K562 (cell line): Measurements from ENCODE around the gene ANO7. TPM values are rescaled to one million over a fixed set of nuclear protein-coding genes. Genes with fewer than 3 reads are reported as not detected.

Source experiments
- ATAC-seq: fragments of 200-7000 bp; cut with Tn5 transposase; 3 replicates; pipeline ENCODE4 v1.9.1; 2020; ENCODE audit warnings: moderate library complexity
- BruUV-seq: library from RNA; stranded (reverse); fragments of 400-500 nt; replicated peaks from 2 replicates; lab custom pipeline; 2021; lab: Mats Ljungman, UMichigan
- CTCF ChIA-PET: fragments of 300-600 bp; formaldehyde crosslinking; extraction: SDS; loops from one replicate; lab custom pipeline; 2021; ENCODE audit warnings: low intra/inter-chr PET ratio; lab: Yijun Ruan, JAX
- POLR2A ChIA-PET: fragments of 300-600, 350-650 bp; sonication (Branson Sonifier 250); formaldehyde crosslinking; extraction: SDS; loops from one replicate; lab custom pipeline; 2021; ENCODE audit warnings: antibody characterized with exemption, inconsistent platforms; lab: Yijun Ruan, JAX
- DNase-seq, 4 experiments: peaks; one replicate each; pipeline versions ENCODE4 v3.0.0 to v3.0.0-alpha.2; 2011 to 2018; ENCODE audit warnings: low spot score in 3 of 4, mixed read lengths in 3 of 4; ENCODE audit errors: extremely low read depth in 1 of 4
- FAIRE-seq: peaks from 2 replicates; lab custom pipeline; 2011; peaks lifted over from hg19 to GRCh38; lab: Jason Lieb, UNC
- H2AFZ ChIP-seq: 2 replicates; pipeline ENCODE4 v1.6.0; 2011; ENCODE audit warnings: low read depth, low read length, control low read depth, inconsistent platforms
- H3K27ac ChIP-seq: fragments of 200-600 bp; 3 replicates; pipeline ENCODE4 v1.8.0; 2011; ENCODE audit warnings: low read depth, mild to moderate bottlenecking, control low read depth, inconsistent platforms, low read length, moderate library complexity, mixed read lengths; ENCODE audit errors: extremely low read depth
- H3K27me3 ChIP-seq, 2 experiments: fragments of 300-600 bp in 1 of 2; 2 replicates in 1 of 2; 3 replicates in 1 of 2; pipeline versions ENCODE4 v1.6.0 to v1.8.0; 2011; ENCODE audit warnings: inconsistent platforms in 2 of 2, low read length in 2 of 2, mild to moderate bottlenecking in 1 of 2, mixed read lengths in 1 of 2, moderate library complexity in 1 of 2; ENCODE audit not compliant: control insufficient read depth in 2 of 2, insufficient read depth in 2 of 2
- H3K36me3 ChIP-seq: fragments of 300-600 bp; 3 replicates; pipeline ENCODE4 v1.8.0; 2011; ENCODE audit warnings: mild to moderate bottlenecking, low read length, inconsistent platforms; ENCODE audit not compliant: control insufficient read depth, insufficient read depth
- H3K4me1 ChIP-seq, 2 experiments: fragments of 200-600 bp in 1 of 2; replicated peaks in 1 of 2; 2 replicates in 1 of 2; 3 replicates in 1 of 2; pipeline versions ENCODE4 v1.5.1 to v1.8.0; 2011; ENCODE audit warnings: inconsistent platforms in 2 of 2, low read length in 2 of 2, mild to moderate bottlenecking in 1 of 2, mixed read lengths in 1 of 2, moderate library complexity in 1 of 2; ENCODE audit not compliant: control insufficient read depth in 2 of 2, insufficient read depth in 2 of 2
- H3K4me2 ChIP-seq: 2 replicates; pipeline ENCODE4 v1.6.1; 2011; ENCODE audit warnings: low read length, control low read depth, inconsistent platforms, mixed read lengths; ENCODE audit not compliant: insufficient read depth
- H3K4me3 ChIP-seq: fragments of 200-600 bp; sonication (generic), shearing (Covaris generic); 2 replicates; pipeline ENCODE4 v1.5.1; 2016; ENCODE audit warnings: control low read depth, inconsistent platforms
- H3K79me2 ChIP-seq: fragments of 200-600 bp; 3 replicates; pipeline ENCODE4 v1.8.0; 2011; ENCODE audit warnings: low read length, inconsistent platforms; ENCODE audit not compliant: control insufficient read depth, insufficient read depth
- H3K9ac ChIP-seq, 2 experiments: 2 replicates each; pipeline versions ENCODE4 v1.6.0 to v1.6.1; 2011; ENCODE audit warnings: low read depth in 2 of 2, low read length in 2 of 2, control low read depth in 1 of 2, inconsistent platforms in 1 of 2, mild to moderate bottlenecking in 1 of 2, mixed read lengths in 1 of 2; ENCODE audit not compliant: insufficient read depth in 1 of 2
- H3K9me1 ChIP-seq: one replicate; pipeline ENCODE4 v1.6.0; 2011; ENCODE audit warnings: inconsistent platforms, mild to moderate bottlenecking, low read length, moderate library complexity; ENCODE audit not compliant: control insufficient read depth, insufficient read depth
- H3K9me3 ChIP-seq: replicated peaks from 2 replicates; pipeline ENCODE4 v1.5.1; 2011; ENCODE audit warnings: low read depth, low read length, inconsistent platforms; ENCODE audit not compliant: control insufficient read depth, insufficient read depth
- H4K20me1 ChIP-seq: replicated peaks from 2 replicates; pipeline ENCODE4 v1.6.1; 2011; ENCODE audit warnings: low read length, inconsistent platforms, mixed read lengths; ENCODE audit not compliant: control insufficient read depth, insufficient read depth
- ASH1L ChIP-seq: fragments of 450-650 bp; IDR thresholded peaks from 2 replicates; pipeline ENCODE4 v1.6.1; 2018; ENCODE audit warnings: borderline replicate concordance, mild to moderate bottlenecking, low read depth; ENCODE audit not compliant: partially characterized antibody
- C11orf30 ChIP-seq: fragments of 450-650 bp; IDR thresholded peaks from 2 replicates; pipeline ENCODE4 v1.6.1; 2016; ENCODE audit warnings: low read depth, mild to moderate bottlenecking
- HNRNPUL1 ChIP-seq: fragments of 200-400 bp; formaldehyde crosslinking; IDR thresholded peaks from 2 replicates; pipeline ENCODE4 v1.6.1; 2017; ENCODE audit warnings: low read length
- MAFF ChIP-seq: IDR thresholded peaks from 2 replicates; pipeline ENCODE4 v1.6.1; 2012; ENCODE audit warnings: low read length, improper control_type of control experiment
- MAFG ChIP-seq: fragments of 450-650 bp; conservative IDR thresholded peaks from 2 replicates; pipeline ENCODE4 v1.6.1; 2016; ENCODE audit warnings: missing genetic modification characterization, missing compliant biosample characterization
- MAFK ChIP-seq: IDR thresholded peaks from 2 replicates; pipeline ENCODE4 v1.6.1; 2011; ENCODE audit warnings: low read length, improper control_type of control experiment
- PHF20 ChIP-seq: fragments of 450-650 bp; IDR thresholded peaks from 2 replicates; pipeline ENCODE4 v1.6.1; 2018; ENCODE audit not compliant: partially characterized antibody
- SIRT6 ChIP-seq: IDR thresholded peaks from one replicate; pipeline ENCODE4 v1.6.1; 2012; ENCODE audit warnings: low read depth, mild to moderate bottlenecking, control low read depth, inconsistent platforms, low read length, moderate library complexity
- ZNF184 ChIP-seq: sonication (generic); formaldehyde crosslinking; IDR thresholded peaks from 2 replicates; pipeline ENCODE4 v1.5.0; 2020; ENCODE audit warnings: missing genetic modification reagents
- ZNF316 ChIP-seq: fragments of 450-650 bp; IDR thresholded peaks from 2 replicates; pipeline ENCODE4 v1.6.1; 2016
- ZNF717 ChIP-seq: fragments of 250-450 bp; sonication (Bioruptor Pico); IDR thresholded peaks from 2 replicates; pipeline ENCODE4 v1.5.0; 2021
- WGBS: fragments of 100-300 bp; shearing (Covaris generic); methylation state at CpG from one replicate; pipeline ENCODE4 v1.1.6; 2016; ENCODE audit warnings: low coverage, mixed read lengths; ENCODE audit not compliant: insufficient coverage; ENCODE audit errors: missing lambda C conversion rate; 5-methylcytosine and 5-hydroxymethylcytosine counted together
- in situ Hi-C: fragments of 300-500 bp; cut with MboI; formaldehyde crosslinking; loops from 4 replicates; pipeline ENCODE4 v1.15.0; 2018; ENCODE audit warnings: inconsistent platforms, mixed read lengths
- intact Hi-C: fragments of 100-400 bp; cut with micrococcal nuclease; formaldehyde crosslinking; loops from 2 replicates; pipeline ENCODE4 v1.14.2; 2022
- polyA plus RNA-seq, 8 experiments: library from polyadenylated mRNA; depleted of rRNA in 4 of 8; stranded (reverse) in 5 of 8; unstranded in 3 of 8; fragments of >200 nt; fragmentation: Nextera tagmentation in 2 of 8; fragmentation: Illumina TruSeq in 1 of 8; extraction: Ambion mirVana in 2 of 8; extraction: Trizol in 1 of 8; gene quantifications; 2 replicates each; pipeline versions ENCODE4 v1.2.1 to v1.2.3, GENCODE V29; 2011 to 2014; ENCODE audit warnings: inconsistent platforms in 1 of 8, missing spikeins in 1 of 8
- total RNA-seq, 7 experiments: library from RNA; depleted of rRNA in 6 of 7; stranded (reverse); fragments of >200 nt in 6 of 7; fragmentation: Illumina TruSeq in 2 of 7; extraction: Trizol in 2 of 7; gene quantifications; 2 replicates each; pipeline versions ENCODE4 v1.2.1 to v1.2.3, GENCODE V29; 2011 to 2021; ENCODE audit warnings: low replicate concordance in 1 of 7
- TF ChIP-seq, protein P1 (sequence below), 2 experiments: fragments of 250-450 bp in 1 of 2; fragments of 450-650 bp in 1 of 2; sonication (Bioruptor Pico) in 1 of 2; IDR thresholded peaks; 2 replicates each; pipeline versions ENCODE4 v1.6.1 to v1.8.0; 2016 to 2021; ENCODE audit warnings: mild to moderate bottlenecking in 2 of 2, moderate library complexity in 2 of 2, missing compliant biosample characterization in 1 of 2, missing genetic modification characterization in 1 of 2
- TF ChIP-seq, protein P2 (sequence below): fragments of 250-450 bp; sonication (Bioruptor Pico); IDR thresholded peaks from 2 replicates; pipeline ENCODE4 v1.8.0; 2021; ENCODE audit warnings: mild to moderate bottlenecking, moderate library complexity

The ANO7 gene
- total and polyA plus RNA-seq, 9 of the 15 experiments (the other 6 are each of a cell fraction or from before 2014, with no cell fraction given) = 0.28 to 5.1 (median 1.1) TPM

- H3K9me1 ChIP-seq = no peaks in the 10 kb centered on the region
- H3K4me3 ChIP-seq = no peak overlapping the region
- BruUV-seq = no TSS peak
- DNase-seq (no peak), ATAC-seq (no peak), FAIRE-seq (no peak)
- no peaks in the 10 kb centered on the region for H3K79me2 ChIP-seq
- ChIA-PET CTCF (no interaction called here), POLR2A (interaction anchor here (0.8 kb wide), 1 partner anchor 12 kb away, joined by 3 read pairs; no protein-coding TSS in a partner anchor)
- no peaks in the 10 kb centered on the region for H3K4me1 ChIP-seq
- TF ChIP-seq MAFF (peak; percentile 60), ASH1L (no peak), ZNF184 (CRISPR knock-in tag) (no peak), PHF20 (no peak), MAFG (tag) (peak; percentile 44; the same call in 1 of the 2 replicates), MAFK (peak; percentile 61; the same call in 1 of the 2 replicates), ZNF316 (peak; percentile 82), C11orf30 (peak; percentile 67)
- in situ Hi-C loops = no loop called here
- no peak overlapping the region for H2AFZ ChIP-seq
- no peaks in the 10 kb centered on the region for H4K20me1 ChIP-seq
- no peaks in the 10 kb centered on the region for H3K9me3 ChIP-seq
- H3K4me2 ChIP-seq = no peak overlapping the region
- intact Hi-C loops = no loop called here
- no peak overlapping the region for H3K9ac ChIP-seq
- H3K36me3 ChIP-seq = peaks cover 91% of the 10 kb centered on the region; the same call in 2 of the 3 replicates
- no peak overlapping the region for H3K27ac ChIP-seq
- H3K27me3 ChIP-seq = no peaks in the 10 kb centered on the region
- 88% methylated on average over 4 of the region's 4 CpGs for WGBS
These were observed 53.2 kb downstream of the ANO7 start for GRCh38 chr2:241241669-241242068.

DNA sequence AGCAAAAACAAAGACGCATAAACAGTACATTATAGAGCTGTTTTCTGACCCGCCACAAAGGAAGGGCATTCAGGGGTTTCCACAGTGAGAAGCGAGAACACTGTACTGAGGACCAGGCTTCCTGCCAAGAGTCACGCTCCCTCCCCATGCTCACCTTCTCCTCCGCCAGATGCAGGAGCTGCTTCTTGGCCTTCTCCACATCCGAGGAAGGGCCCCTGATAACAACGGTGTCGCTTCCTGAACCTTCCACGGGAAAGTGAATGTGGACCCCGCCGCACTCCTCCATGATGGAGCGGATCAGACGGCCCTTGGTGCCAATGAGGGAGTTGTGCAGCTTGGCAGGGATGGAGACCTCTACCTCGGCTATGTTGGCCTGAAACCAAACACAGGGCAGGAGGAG lies 53.8 kb downstream of the ANO7 start:
- no peak overlapping the region for H3K9ac ChIP-seq
- no TSS peak for BruUV-seq
- H3K9me3 ChIP-seq = no peaks in the 10 kb centered on the region
- in situ Hi-C loops (no loop called here), intact Hi-C loops (no loop called here)
- H2AFZ ChIP-seq = no peak overlapping the region
- CTCF ChIA-PET = no interaction called here
- H3K4me1 ChIP-seq = no peaks in the 10 kb centered on the region; a peak in 1 of 5 replicates
- H3K79me2 ChIP-seq = no peaks in the 10 kb centered on the region
- 98% methylated on average over 6 of the region's 14 CpGs for WGBS
- DNase-seq = no peak
- no peaks in the 10 kb centered on the region for H3K9me1 ChIP-seq
- no peak for ATAC-seq
- no peak for FAIRE-seq
- H3K36me3 ChIP-seq = peaks cover 91% of the 10 kb centered on the region; the same call in 2 of the 3 replicates
- no peak overlapping the region for H3K27ac ChIP-seq
- H3K27me3 ChIP-seq = no peaks in the 10 kb centered on the region
- H3K4me3 ChIP-seq = no peak overlapping the region
- H3K4me2 ChIP-seq = no peak overlapping the region
- no peaks in the 10 kb centered on the region for H4K20me1 ChIP-seq
- POLR2A ChIA-PET = interaction anchor here (0.5 to 0.8 kb wide), 3 partner anchors 13 to 27 kb away, joined by 3 read pairs; no protein-coding TSS in a partner anchor
- TF ChIP-seq ZNF717 (CRISPR knock-in tag) = no peak
- TF ChIP-seq SIRT6 = peak; percentile 7
- TF ChIP-seq, protein P1, sequence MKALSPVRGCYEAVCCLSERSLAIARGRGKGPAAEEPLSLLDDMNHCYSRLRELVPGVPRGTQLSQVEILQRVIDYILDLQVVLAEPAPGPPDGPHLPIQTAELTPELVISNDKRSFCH (CRISPR knock-in tag; IDR thresholded peaks at IDR 0.05) = no peak
- TF ChIP-seq, protein P1 (tag; IDR thresholded peaks at IDR 0.05) = no peak
- TF ChIP-seq, protein P2, sequence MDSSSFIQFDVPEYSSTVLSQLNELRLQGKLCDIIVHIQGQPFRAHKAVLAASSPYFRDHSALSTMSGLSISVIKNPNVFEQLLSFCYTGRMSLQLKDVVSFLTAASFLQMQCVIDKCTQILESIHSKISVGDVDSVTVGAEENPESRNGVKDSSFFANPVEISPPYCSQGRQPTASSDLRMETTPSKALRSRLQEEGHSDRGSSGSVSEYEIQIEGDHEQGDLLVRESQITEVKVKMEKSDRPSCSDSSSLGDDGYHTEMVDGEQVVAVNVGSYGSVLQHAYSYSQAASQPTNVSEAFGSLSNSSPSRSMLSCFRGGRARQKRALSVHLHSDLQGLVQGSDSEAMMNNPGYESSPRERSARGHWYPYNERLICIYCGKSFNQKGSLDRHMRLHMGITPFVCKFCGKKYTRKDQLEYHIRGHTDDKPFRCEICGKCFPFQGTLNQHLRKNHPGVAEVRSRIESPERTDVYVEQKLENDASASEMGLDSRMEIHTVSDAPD (CRISPR knock-in tag) = no peak
- no peak for TF ChIP-seq HNRNPUL1
